Nephron progenitor cell (in vitro differentiated cells): ENCODE results near the gene PAGE2B.

Source experiments
- DNase-seq: peaks from one replicate; pipeline ENCODE4 v3.0.0; 2021
- H3K27ac Mint-ChIP-seq: 2 replicates; pipeline ENCODE4 v1.8.0; 2021; ENCODE audit warnings: mild to moderate bottlenecking, moderate library complexity, mixed read lengths
- H3K27me3 Mint-ChIP-seq: 2 replicates; pipeline ENCODE4 v1.8.0; 2021; ENCODE audit warnings: mild to moderate bottlenecking, low read depth, mixed read lengths; ENCODE audit not compliant: poor library complexity
- H3K36me3 Mint-ChIP-seq: 2 replicates; pipeline ENCODE4 v1.8.0; 2021; ENCODE audit warnings: low read depth, mixed read lengths
- H3K4me1 Mint-ChIP-seq: 2 replicates; pipeline ENCODE4 v1.8.0; 2021; ENCODE audit warnings: mixed read lengths
- H3K4me3 Mint-ChIP-seq: 2 replicates; pipeline ENCODE4 v1.8.0; 2021; ENCODE audit warnings: mild to moderate bottlenecking, moderate library complexity, mixed read lengths
- H3K9me3 Mint-ChIP-seq: 2 replicates; pipeline ENCODE4 v1.8.0; 2021; ENCODE audit warnings: mild to moderate bottlenecking, moderate library complexity, mixed read lengths
- TF ChIP-seq, protein P1 (sequence below): fragments of 200-600 bp; sonication (generic); IDR thresholded peaks from 2 replicates; pipeline ENCODE4 v1.5.0; 2021; ENCODE audit warnings: antibody characterized with exemption

Gene PAGE2B

DNA sequence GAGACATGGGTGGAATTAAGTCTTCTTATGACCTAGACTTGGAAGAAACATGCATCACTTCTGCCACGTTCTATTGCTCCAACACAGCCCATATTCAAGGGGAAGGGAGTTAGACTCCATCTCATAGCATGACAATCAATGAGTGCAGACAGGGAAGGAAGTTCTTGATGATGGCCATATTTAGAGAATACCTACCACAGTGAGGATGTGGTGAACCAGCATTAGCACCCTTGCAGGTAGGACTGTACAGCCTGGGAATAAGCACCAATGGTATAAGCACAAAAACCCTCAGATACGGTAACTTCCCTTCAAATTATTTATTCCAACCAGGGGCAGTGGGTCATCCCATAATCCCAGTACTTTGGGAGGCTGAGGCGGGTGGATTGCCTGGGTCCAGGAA lies 43.7 kb downstream of the PAGE2B start:
- H3K36me3 Mint-ChIP-seq: no peaks in the 10 kb centered on the region
- H3K27ac Mint-ChIP-seq: no peak overlapping the region
- TF ChIP-seq, protein P1, sequence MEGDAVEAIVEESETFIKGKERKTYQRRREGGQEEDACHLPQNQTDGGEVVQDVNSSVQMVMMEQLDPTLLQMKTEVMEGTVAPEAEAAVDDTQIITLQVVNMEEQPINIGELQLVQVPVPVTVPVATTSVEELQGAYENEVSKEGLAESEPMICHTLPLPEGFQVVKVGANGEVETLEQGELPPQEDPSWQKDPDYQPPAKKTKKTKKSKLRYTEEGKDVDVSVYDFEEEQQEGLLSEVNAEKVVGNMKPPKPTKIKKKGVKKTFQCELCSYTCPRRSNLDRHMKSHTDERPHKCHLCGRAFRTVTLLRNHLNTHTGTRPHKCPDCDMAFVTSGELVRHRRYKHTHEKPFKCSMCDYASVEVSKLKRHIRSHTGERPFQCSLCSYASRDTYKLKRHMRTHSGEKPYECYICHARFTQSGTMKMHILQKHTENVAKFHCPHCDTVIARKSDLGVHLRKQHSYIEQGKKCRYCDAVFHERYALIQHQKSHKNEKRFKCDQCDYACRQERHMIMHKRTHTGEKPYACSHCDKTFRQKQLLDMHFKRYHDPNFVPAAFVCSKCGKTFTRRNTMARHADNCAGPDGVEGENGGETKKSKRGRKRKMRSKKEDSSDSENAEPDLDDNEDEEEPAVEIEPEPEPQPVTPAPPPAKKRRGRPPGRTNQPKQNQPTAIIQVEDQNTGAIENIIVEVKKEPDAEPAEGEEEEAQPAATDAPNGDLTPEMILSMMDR: no peak
- H3K4me1 Mint-ChIP-seq: peaks cover 16% of the 10 kb centered on the region
- no peak for DNase-seq
- H3K27me3 Mint-ChIP-seq: peaks cover 14% of the 10 kb centered on the region
- H3K4me3 Mint-ChIP-seq: no peak overlapping the region
- H3K9me3 Mint-ChIP-seq: peaks cover 15% of the 10 kb centered on the region

DNA sequence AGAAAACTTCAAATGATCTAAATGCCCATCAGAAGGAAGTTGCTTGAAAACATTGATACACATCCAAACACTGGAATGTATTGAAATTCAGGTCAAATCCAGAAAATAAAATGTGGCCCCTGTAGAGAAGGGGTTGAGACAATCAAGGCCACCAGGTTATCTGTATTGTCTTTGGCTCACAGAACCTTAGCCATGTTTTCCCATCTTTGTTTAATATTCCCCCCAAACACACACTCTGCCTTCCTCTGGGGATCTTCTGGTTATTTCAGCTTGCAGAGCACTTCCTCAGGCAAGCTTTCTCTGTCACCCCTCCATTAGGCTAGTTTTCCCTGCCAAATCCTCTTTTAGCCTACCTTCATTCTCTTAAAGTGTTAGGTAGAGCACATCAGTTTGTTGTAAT lies 44.4 kb downstream of the PAGE2B start:
- no peak overlapping the region for H3K4me3 Mint-ChIP-seq

DNA sequence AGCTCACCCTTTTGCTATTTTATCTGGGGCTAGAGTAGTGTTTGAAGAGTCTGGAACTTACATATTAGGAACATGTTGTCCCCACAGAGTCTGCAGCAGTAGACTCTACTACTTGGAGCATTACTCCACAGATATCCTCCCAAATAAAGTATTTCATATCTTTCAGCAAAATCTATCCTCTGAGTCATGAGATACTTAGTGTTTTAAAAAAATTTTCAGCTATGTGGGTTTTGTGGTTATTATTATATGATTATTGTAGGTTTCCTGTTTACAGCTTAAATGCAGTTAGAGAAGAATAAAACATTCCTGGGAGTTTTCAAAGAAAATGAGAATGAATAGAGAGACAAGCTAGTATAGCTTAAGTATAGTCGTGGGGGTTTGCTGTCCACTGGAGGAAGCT lies 44.9 kb downstream of the PAGE2B start:
- Mint-ChIP-seq H3K4me3 (no peak overlapping the region), H3K27ac (no peak overlapping the region), H3K9me3 (peaks cover 16% of the 10 kb centered on the region), H3K36me3 (no peaks in the 10 kb centered on the region), H3K4me1 (peaks cover 16% of the 10 kb centered on the region), H3K27me3 (peaks cover 18% of the 10 kb centered on the region)
- TF ChIP-seq, protein P1: no peak
- DNase-seq: no peak

More for the DNA sequence above, 44.4 kb downstream of the PAGE2B start:
- peaks cover 19% of the 10 kb centered on the region for H3K9me3 Mint-ChIP-seq
- no peaks in the 10 kb centered on the region for H3K36me3 Mint-ChIP-seq
- peaks cover 16% of the 10 kb centered on the region for H3K4me1 Mint-ChIP-seq
- H3K27ac Mint-ChIP-seq: no peak overlapping the region
- DNase-seq: no peak
- TF ChIP-seq, protein P1: no peak
- H3K27me3 Mint-ChIP-seq: peaks cover 18% of the 10 kb centered on the region

DNA sequence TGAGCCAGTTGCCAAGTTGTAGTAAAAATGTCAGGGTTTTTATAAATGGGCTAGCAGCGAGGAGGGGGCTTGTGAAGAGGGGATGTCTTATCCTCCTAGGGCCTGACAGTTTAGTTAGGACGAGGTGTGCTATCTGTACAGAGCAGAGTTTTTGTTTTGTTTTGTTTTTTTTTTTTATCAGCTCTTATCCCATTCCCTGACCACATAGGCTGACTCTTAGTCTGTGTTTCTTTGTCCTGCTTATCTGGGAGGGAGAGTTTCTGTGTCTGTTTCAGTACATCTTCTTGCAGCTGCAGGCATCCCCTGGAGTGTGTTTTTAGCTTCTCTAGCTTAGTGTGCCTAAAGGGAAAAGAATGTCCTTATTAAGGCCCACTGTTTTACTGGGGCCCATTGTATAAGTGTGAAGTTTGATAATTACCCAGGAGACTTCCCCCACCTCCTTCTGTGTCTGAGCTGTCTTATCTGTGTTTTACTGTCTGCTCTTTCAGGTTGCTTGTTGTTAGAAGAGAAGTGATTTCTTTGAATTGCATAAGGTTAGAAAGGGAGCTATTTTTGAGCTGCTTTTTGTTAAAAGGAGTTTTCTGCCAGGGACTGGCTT lies 46.0 kb downstream of the PAGE2B start:
- H3K4me3 Mint-ChIP-seq: peak overlapping the region; percentile 16
- TF ChIP-seq, protein P1: no peak
- peaks cover 16% of the 10 kb centered on the region for H3K4me1 Mint-ChIP-seq
- DNase-seq: no peak
- H3K36me3 Mint-ChIP-seq: no peaks in the 10 kb centered on the region
- H3K27me3 Mint-ChIP-seq: peaks cover 18% of the 10 kb centered on the region
- H3K27ac Mint-ChIP-seq: peak overlapping the region; percentile 85
- H3K9me3 Mint-ChIP-seq: peaks cover 16% of the 10 kb centered on the region

DNA sequence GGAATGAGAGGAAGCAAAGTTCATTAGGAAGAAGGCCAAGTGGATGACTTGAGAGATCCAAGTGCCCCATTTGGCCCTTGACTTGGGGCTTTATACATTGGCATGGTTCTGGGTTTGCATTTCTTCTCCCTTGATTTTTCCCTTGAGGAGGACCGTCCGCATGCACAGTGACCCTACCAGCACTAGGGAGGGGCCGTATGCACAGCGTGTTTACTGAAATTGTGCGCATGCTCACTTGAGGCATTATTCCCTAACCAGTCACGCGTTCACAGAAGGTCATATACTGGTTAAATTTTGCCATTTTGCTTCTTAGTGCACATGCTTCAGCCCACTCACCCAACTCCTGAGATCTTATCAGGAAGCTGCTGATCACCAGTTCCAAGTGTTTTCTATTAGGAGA lies 49.1 kb downstream of the PAGE2B start:
- Mint-ChIP-seq H3K27me3 (peaks cover 26% of the 10 kb centered on the region), H3K27ac (no peak overlapping the region), H3K4me3 (no peak overlapping the region), H3K36me3 (no peaks in the 10 kb centered on the region), H3K9me3 (peaks cover 20% of the 10 kb centered on the region), H3K4me1 (peaks cover 16% of the 10 kb centered on the region)
- DNase-seq: no peak
- TF ChIP-seq, protein P1: no peak

DNA sequence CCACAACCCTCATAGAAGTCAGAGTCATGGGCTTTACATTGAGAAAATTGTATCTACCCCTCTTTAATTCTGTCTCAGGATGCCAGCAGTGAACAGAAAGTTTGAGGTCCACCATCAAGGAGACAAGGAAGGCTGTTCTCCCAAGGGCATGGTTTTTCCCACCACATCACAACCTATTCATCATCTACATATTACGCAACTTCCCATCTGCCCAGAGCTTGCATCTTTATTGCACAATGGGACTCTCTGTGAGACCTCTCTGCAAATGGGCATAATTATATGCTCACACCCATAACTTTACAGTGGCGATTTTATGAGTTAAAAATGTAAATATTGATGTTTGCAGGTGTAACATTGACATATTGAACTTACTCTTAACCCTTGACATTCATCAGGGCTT lies 52.9 kb downstream of the PAGE2B start:
- DNase-seq: no peak
- TF ChIP-seq, protein P1: no peak
- H3K27me3 Mint-ChIP-seq: peaks cover 42% of the 10 kb centered on the region

More for the DNA sequence above, 52.9 kb downstream of the PAGE2B start:
- no peak overlapping the region for H3K4me3 Mint-ChIP-seq
- no peaks in the 10 kb centered on the region for H3K4me1 Mint-ChIP-seq
- peaks cover 23% of the 10 kb centered on the region for H3K9me3 Mint-ChIP-seq
- H3K36me3 Mint-ChIP-seq: no peaks in the 10 kb centered on the region
- H3K27ac Mint-ChIP-seq: no peak overlapping the region
